Osteoblast (primary cell): ENCODE results near the gene NTF3. TPM values are rescaled to one million over a fixed set of nuclear protein-coding genes. Genes with fewer than 3 reads are reported as not detected.

Source experiments
- DNase-seq: peaks from one replicate; pipeline ENCODE4 v3.0.0; 2011; ENCODE audit warnings: low spot score, mixed read lengths; ENCODE audit not compliant: insufficient read length; ENCODE audit errors: missing footprints
- H2AFZ ChIP-seq: 2 replicates; pipeline ENCODE4 v1.6.0; 2011; ENCODE audit warnings: mild to moderate bottlenecking, low read length
- H3K27ac ChIP-seq: 2 replicates; pipeline ENCODE4 v1.5.1; 2011; ENCODE audit warnings: mild to moderate bottlenecking, low read depth, low read length, moderate library complexity
- H3K27me3 ChIP-seq: 2 replicates; pipeline ENCODE4 v1.6.0; 2012; ENCODE audit warnings: mild to moderate bottlenecking, control low read depth, inconsistent platforms, low read length, moderate library complexity; ENCODE audit not compliant: insufficient read depth
- H3K36me3 ChIP-seq: 2 replicates; pipeline ENCODE4 v1.5.1; 2011; ENCODE audit warnings: mild to moderate bottlenecking, low read length, control low read depth, moderate library complexity; ENCODE audit not compliant: insufficient read depth
- H3K4me1 ChIP-seq: 2 replicates; pipeline ENCODE4 v1.5.1; 2011; ENCODE audit warnings: mild to moderate bottlenecking, low read length, control low read depth, moderate library complexity; ENCODE audit not compliant: insufficient read depth
- H3K4me2 ChIP-seq: 2 replicates; pipeline ENCODE4 v1.6.0; 2011; ENCODE audit warnings: mild to moderate bottlenecking, low read length; ENCODE audit not compliant: insufficient read depth
- H3K4me3 ChIP-seq: fragments of 200-600 bp; sonication (generic); 3 replicates; pipeline ENCODE4 v1.5.1; 2012; ENCODE audit warnings: mild to moderate bottlenecking, low read length, inconsistent platforms; ENCODE audit not compliant: insufficient read depth
- H3K79me2 ChIP-seq: 2 replicates; pipeline ENCODE4 v1.6.0; 2012; ENCODE audit warnings: mild to moderate bottlenecking, low read length, control low read depth, inconsistent platforms; ENCODE audit not compliant: insufficient read depth
- H3K9me3 ChIP-seq: 2 replicates; pipeline ENCODE4 v1.5.1; 2011; ENCODE audit warnings: low read depth, low read length, control low read depth
- H4K20me1 ChIP-seq: 2 replicates; pipeline ENCODE4 v1.6.0; 2012; ENCODE audit warnings: mild to moderate bottlenecking, low read length, control low read depth; ENCODE audit not compliant: insufficient read depth
- total RNA-seq: library from RNA; depleted of rRNA; stranded (reverse); fragments of >200 nt; gene quantifications from 2 replicates; pipeline ENCODE4 v1.2.3, GENCODE V29; 2012
- TF ChIP-seq, protein P1 (sequence below): IDR thresholded peaks from 2 replicates; pipeline ENCODE4 v1.5.1; 2011; ENCODE audit warnings: mild to moderate bottlenecking, low read depth, low read length, moderate library complexity; ENCODE audit errors: extremely low read depth

The NTF3 gene
- total RNA-seq, 1 donor = 1.1 TPM

DNA sequence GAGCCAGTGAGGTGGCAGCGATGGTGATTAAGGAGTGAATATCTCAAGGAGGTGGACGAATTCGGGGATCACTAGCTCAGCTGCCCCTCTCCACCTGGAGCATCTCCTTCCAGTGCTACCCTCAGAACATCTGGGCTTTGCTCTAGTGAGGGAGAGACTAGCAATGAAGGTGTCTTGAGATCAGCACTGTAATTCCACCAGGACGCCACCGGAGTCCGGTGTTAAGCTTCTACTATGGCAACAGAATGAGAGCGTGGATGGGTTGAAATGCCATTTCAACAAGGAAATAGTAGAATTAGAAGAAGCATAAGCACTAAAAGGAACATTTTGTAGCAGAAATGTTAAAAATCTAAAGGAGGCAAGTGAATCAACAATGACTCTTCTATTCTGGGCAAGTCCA is 61.1 kb downstream of the NTF3 start:
- Histone ChIP-seq H3K36me3 (no peaks in the 10 kb centered on the region), H3K4me1 (no peaks in the 10 kb centered on the region), H3K27me3 (no peaks in the 10 kb centered on the region), H3K4me3 (no peak overlapping the region), H3K9me3 (no peaks in the 10 kb centered on the region), H4K20me1 (no peaks in the 10 kb centered on the region), H3K27ac (no peak overlapping the region), H2AFZ (no peak overlapping the region), H3K4me2 (no peak overlapping the region), H3K79me2 (no peaks in the 10 kb centered on the region)
- TF ChIP-seq, protein P1, sequence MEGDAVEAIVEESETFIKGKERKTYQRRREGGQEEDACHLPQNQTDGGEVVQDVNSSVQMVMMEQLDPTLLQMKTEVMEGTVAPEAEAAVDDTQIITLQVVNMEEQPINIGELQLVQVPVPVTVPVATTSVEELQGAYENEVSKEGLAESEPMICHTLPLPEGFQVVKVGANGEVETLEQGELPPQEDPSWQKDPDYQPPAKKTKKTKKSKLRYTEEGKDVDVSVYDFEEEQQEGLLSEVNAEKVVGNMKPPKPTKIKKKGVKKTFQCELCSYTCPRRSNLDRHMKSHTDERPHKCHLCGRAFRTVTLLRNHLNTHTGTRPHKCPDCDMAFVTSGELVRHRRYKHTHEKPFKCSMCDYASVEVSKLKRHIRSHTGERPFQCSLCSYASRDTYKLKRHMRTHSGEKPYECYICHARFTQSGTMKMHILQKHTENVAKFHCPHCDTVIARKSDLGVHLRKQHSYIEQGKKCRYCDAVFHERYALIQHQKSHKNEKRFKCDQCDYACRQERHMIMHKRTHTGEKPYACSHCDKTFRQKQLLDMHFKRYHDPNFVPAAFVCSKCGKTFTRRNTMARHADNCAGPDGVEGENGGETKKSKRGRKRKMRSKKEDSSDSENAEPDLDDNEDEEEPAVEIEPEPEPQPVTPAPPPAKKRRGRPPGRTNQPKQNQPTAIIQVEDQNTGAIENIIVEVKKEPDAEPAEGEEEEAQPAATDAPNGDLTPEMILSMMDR = no peak
- DNase-seq = no peak

DNA sequence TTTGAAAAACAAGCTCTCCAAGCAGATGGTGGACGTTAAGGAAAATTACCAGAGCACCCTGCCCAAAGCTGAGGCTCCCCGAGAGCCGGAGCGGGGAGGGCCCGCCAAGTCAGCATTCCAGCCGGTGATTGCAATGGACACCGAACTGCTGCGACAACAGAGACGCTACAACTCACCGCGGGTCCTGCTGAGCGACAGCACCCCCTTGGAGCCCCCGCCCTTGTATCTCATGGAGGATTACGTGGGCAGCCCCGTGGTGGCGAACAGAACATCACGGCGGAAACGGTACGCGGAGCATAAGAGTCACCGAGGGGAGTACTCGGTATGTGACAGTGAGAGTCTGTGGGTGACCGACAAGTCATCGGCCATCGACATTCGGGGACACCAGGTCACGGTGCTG is 62.4 kb downstream of the NTF3 start:
- Histone ChIP-seq H3K27ac (no peak overlapping the region), H2AFZ (no peak overlapping the region), H3K79me2 (no peaks in the 10 kb centered on the region), H3K4me3 (no peak overlapping the region), H4K20me1 (no peaks in the 10 kb centered on the region), H3K27me3 (no peaks in the 10 kb centered on the region), H3K4me2 (no peak overlapping the region), H3K9me3 (no peaks in the 10 kb centered on the region), H3K4me1 (no peaks in the 10 kb centered on the region), H3K36me3 (no peaks in the 10 kb centered on the region)
- TF ChIP-seq, protein P1 = no peak
- no peak for DNase-seq

DNA sequence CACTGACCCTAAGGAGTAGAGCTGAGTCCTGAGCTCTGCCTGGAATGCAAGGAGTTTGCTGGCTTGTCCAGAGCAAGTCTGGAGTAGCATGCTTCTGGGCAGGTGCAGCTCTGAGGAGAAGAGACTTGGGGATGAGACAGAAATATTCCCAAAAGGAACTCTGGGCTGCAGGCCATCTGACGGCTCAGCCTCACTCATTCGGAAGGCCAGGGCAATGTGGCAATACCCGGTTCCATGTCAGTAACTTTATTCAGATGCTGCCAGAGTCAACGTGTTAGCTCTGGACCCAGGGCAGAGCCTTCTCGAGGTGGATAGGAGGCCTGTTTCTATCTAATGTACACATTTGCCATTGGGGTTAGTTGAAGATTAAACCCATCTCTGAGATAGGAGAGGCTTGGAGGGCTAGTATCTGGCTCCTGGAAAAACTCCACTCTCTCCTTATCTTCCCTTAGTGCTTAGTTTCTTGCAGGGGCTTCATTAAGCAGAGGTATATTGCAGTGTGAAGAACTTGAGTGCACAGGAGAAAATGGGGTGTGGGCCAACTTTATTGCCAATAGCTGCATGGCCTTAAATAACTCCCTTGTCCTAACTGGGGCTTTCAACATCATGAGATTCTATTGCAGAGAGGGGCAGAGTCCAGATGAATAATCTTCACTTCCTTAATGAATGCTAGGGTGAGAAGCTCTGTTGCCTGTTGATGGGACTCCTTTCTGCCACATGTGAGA is 65.6 kb downstream of the NTF3 start:
- Histone ChIP-seq H3K79me2 (no peaks in the 10 kb centered on the region), H3K27me3 (no peaks in the 10 kb centered on the region), H4K20me1 (no peaks in the 10 kb centered on the region), H3K4me3 (no peak overlapping the region), H3K4me2 (no peak overlapping the region), H3K4me1 (no peaks in the 10 kb centered on the region), H2AFZ (no peak overlapping the region), H3K27ac (no peak overlapping the region), H3K36me3 (no peaks in the 10 kb centered on the region), H3K9me3 (no peaks in the 10 kb centered on the region)
- no peak for DNase-seq
- TF ChIP-seq, protein P1 = no peak

DNA sequence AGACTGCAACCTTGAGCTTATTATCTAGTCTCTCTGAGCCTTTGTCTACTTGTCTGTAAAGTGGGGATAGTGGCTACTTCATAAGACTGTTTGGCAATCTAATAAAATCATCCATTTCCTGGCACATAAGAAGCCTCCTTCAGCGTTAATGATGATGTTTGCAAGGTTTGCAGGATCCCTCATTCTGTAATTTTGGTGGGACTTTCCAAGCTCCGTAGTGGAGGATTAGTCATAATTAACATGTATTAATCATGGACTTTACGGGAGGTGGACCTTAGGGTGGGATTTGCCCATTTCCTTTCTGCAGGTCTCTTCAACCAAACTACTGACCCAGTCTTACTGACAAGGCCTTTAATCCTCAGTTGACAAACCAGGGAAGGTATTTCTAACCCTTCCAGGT is 66.2 kb downstream of the NTF3 start:
- Histone ChIP-seq H3K27me3 (no peaks in the 10 kb centered on the region), H2AFZ (no peak overlapping the region), H3K4me1 (no peaks in the 10 kb centered on the region), H4K20me1 (no peaks in the 10 kb centered on the region), H3K4me3 (no peak overlapping the region), H3K27ac (no peak overlapping the region), H3K36me3 (no peaks in the 10 kb centered on the region), H3K9me3 (no peaks in the 10 kb centered on the region), H3K4me2 (no peak overlapping the region), H3K79me2 (no peaks in the 10 kb centered on the region)
- DNase-seq = no peak
- TF ChIP-seq, protein P1 = no peak
